Activated naive CD4-positive, alpha-beta T cell treated with anti-CD3 and anti-CD28 coated beads, Interleukin-2, amount 50 U/mL, for 16 hours (primary cell): ENCODE measurements around the gene CASP7.
"Not testable (repeated sequence)": the region's sequence is repeated elsewhere in the genome, so short reads cannot be mapped to it uniquely, and the experiment has no call there.

Experiments
- DNase-seq: peaks from one replicate; pipeline ENCODE4 v3.0.0-alpha.2; 2020

CASP7 gene

DNA sequence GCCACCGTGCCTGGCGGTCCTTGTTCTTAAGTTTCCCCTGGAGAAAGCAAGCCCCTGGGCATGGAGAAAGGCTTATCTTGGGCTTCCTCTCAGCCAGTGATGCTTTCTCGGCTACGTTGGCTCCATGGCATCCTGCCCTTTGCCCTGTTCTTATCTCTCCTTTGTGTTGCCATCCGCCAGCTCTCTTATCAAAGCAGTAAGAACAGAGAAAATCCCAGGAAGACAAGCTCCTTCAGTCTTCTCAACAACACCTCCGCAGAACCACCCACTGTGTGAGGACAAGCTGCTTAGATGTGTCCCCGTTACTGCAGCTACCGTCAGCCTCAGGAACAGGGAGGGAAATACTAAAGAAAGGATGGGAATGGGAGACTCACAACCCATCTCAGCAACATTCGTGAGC, 75.1 kb downstream of the CASP7 start:
- DNase-seq: no peak

DNA sequence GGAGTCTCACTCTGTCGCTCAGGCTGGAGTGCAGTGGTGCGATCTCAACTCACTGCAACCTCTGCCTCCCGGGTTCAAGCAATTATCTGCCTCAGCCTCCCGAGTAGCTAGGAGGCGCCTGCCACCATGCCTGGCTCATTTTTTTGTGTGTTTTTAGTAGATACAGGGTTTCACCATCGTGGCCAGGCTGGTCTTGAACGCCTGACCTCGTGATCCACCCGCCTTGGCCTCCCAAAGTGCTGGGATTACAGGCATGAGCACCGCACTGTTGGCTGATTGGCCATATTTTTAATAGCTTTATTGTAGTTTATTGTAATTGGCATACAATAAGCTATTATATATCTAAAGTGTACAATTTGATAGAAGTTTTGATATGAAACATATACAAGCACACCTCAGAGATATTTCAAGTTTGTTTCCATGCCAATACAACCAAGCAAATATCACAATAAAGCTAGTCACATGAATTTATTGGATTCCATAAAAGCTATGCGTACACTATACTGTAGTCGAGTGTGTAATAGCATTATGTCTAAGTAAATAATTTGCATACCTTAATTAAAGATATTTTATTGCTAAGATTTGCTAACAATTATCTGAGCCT, 77.3 kb downstream of the CASP7 start:
- DNase-seq: no peak

DNA sequence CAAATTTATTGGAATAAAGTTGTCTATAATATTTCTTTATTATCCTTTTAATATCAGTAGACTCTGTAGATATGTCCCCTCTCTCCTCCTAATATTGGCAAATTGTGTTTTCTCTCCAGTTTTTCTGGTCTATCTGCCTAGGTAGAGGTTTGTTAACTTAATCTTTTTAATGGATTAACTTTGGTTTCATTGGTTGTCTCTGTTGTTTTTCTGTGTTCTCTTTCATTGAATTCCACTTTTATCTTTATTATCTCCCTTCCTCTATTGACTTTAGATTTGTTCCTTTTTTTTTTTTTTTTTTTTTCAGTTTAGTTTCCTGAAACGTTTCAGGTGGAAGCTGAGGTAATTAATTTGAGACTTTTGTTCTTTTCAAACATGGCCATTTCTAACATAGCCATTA, 82.4 kb downstream of the CASP7 start:
- no peak for DNase-seq

- no peak for DNase-seq
Observed at GRCh38 chr10:113764582-113764981, 84.9 kb downstream of the CASP7 start.

GRCh38 chr10:113765910-113766309, 86.2 kb downstream of the CASP7 start:
- no peak for DNase-seq

DNA sequence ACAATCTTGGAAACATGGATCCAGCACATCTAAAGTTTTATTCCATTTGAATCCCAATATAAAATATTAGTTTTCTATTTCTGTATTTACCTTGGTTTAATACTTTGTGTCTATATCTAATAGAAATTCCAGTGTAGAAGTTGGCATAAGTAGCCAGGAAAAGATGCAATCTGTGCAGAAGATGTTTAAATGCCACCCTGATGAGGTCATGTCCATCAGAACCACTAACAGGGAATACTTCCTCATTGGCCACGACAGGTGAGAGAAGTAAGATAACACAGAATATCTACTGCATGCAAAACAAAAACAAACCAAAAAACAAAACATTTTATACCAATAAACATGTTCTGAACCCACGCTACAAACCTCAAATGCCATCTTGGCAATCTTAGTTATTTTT, 87.5 kb downstream of the CASP7 start:
- no peak for DNase-seq

DNA sequence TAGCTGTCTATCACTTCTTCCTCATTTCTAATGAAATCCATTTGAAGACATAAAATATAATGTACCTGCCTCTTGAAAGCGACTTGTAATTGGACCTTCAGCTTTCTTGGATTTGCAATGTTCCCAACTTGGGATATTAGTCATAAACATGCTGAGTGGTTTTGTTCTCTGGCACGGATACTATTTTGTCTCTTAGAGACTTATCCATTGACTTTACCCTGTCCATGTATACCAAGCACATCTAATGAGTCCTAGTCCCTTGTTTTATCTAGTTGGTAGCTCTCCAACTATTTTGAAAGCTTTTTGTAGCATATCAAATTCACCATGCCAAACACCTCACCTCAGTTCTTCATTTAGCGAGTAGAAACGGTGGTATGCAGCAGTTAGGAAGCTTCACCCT, 90.6 kb downstream of the CASP7 start:
- no peak for DNase-seq

DNA sequence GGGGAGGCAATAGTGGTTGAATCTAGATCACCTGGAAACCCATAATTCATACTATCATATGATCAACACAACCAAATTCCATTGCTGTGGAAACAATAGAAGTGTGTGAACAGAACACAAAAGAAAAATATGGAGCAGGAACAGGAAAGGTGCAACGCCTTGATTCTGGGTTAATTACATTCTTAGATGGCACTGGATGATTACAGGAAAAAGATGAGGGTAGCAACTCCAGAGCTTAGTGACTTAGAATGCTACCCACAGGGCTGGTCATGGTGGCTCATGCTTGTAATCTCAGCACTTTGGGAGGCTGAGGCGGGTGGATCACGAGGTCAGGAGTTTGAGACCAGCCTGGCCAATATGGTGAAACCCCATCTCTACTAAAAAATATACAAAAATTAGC, 91.4 kb downstream of the CASP7 start:
- not testable (repeated sequence) for DNase-seq

GRCh38 chr10:113775686-113776294, 96.1 kb downstream of the CASP7 start:
- DNase-seq: no peak

DNA sequence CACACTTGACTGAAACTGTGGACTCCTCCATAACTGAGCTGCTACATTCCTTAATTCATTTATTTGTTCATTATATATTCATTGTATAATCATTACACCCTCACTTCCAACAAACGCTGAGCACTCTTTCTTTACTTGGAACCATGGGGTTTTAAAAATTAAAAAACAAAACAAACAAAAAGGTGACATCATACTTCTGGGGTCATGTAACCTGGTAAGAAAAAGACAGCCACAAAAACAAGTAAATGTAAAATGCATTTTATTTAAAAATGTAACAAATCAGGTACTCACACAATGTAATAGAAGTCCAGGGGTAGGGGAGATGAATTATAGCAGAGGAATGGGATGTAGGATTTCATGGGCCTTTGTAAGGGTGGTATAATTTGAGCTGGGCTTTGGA, 96.8 kb downstream of the CASP7 start:
- no peak for DNase-seq
